LoVo (cell line): ENCODE results near the gene UPK3B.
"Not testable (repeated sequence)": the region's sequence is repeated elsewhere in the genome, so short reads cannot be mapped to it uniquely, and the experiment has no call there.

Experiments
- DNase-seq: peaks from one replicate; pipeline ENCODE4 v3.0.0-alpha.2; 2016; ENCODE audit warnings: low spot score

The UPK3B gene

DNA sequence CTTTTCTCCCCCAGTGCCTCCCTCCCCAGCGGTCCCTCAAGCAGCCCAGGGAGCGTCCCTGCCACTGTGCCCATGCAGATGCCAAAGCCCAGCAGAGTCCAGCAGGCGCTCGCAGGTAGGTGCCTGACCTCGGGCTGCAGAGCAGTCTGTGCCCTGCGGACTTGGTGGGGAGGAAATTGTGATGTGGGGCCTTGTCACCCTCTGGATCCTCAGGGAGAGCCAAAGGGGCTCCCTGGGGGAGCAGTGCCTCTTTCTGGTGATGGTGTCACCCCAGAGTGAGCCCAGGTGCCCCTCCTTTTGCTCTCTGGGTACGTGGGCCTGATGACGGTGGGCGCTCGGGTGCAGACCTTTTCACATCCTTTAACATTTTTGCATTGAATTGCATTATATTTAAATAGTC lies 18.2 kb upstream of the UPK3B start:
- not testable (repeated sequence) for DNase-seq

DNA sequence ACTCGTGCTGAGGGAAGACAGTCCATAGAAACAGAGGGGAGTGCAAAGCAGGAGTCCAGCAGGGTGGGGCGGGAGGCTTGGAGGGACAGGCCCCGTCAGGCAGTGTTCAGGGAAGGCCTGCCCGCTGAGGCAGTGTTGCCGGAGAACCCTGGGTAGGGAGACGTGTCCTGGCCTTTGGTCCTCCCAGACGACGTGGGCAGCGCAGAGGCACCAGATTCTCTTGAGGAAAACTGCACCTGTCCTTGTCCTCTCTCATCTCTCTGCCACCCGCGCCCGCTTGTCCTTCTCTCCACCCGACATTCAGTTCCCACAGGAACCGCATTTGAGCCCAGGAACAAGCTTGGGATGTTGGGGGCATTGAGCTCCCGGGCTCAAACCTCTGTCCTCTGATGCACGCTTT lies 14.6 kb upstream of the UPK3B start:
- DNase-seq = not testable (repeated sequence)

GRCh38 chr7:76497918-76498582 lies 12.3 kb upstream of the UPK3B start:
- DNase-seq = not testable (repeated sequence)

GRCh38 chr7:76498583-76499200 lies 11.7 kb upstream of the UPK3B start:
- not testable (repeated sequence) for DNase-seq

DNA sequence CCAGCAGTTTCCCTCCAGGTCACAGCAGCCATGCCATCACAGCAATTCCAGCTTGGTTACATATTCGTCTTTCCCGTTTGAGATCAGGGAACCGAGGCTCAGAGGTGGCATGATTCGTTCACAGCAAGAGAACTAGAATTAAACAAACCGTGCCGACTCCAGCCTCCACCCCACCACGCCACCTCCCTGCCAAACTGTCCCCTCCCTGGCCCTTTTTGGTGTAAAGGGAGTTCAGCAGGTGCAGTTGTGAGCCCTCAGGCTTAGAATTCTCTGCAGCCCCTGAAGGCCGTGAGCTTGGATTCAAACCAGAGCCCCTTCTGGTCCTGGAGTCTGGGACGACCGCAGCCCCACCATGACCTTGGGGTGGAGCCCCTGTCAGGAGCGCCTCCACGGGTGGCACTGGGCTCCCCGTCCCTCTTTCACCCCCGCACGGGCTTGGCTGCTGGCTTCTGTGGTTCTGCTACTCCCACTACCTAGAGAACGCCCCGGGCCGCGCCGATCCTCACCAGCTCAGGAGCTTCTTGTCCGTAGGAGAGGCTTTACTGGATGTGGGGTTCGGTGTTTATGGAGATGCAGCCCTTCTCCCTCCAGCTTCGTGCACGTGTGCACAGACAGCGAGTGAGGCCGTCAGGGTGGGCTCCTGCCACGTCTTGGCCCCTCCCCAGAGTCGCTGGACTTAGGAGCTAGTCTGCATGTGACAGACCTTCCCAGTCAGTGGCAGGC lies 11.0 kb upstream of the UPK3B start:
- DNase-seq = not testable (repeated sequence)

DNA sequence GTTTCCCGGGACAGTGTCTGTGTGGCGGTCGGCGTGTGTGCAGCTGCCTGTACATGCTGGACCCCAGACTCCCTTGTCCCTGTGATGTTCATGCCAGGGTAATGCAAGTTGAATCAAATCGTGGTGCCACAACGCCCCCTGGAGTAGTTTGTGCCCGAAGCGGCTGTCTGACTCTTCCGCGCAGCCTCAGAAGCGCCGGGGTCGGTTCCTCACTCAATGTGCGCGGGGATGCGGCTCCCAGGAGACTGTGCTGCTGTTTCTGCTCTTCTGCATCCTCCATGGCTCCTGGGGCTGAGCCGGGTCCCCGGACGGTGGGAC lies 10.5 kb upstream of the UPK3B start:
- not testable (repeated sequence) for DNase-seq

GRCh38 chr7:76502224-76502623 lies 8.1 kb upstream of the UPK3B start:
- DNase-seq = not testable (repeated sequence)

GRCh38 chr7:76502836-76503235 lies 7.5 kb upstream of the UPK3B start:
- DNase-seq = not testable (repeated sequence)

GRCh38 chr7:76503244-76503643 lies 7.1 kb upstream of the UPK3B start:
- not testable (repeated sequence) for DNase-seq

DNA sequence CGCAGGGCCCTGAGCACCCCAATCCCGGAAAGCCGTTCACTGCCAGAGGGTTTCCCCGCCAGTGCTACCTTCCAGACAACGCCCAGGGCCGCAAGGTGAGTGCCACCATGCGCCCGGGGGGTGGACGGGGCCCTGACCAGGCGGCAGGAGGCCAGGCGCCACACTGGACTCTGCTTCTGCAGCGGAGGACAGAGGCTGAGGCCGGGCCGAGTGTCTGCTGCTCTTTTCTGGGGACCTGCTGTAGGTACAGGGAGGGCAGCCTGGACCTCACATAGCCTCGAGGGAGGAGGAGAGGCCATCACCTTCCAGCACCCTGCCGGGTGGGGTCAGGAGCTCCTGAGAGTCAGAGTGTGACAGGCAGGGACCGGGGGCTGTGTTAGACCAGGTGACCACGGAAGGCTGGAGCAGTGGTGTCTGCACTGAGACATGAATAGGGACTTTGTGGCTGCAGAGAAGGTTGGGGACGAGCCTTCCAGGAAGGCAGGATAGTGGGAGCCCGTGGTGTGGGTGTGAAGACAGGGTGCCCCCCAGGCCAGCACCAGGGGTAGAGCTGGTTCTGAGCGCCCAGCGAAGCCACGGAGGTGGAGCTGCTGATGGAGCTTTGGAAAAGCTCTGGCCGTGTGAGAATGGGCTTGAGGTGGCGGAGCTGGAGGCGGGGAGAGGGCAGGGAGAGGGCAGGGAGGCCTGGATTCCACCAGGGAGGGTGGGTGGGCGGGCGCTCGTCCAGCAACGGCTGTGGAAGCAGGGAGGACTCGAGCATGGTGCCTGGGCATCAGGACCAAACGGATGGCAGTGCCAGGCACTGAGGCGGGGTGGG lies 5.8 kb upstream of the UPK3B start:
- DNase-seq = not testable (repeated sequence)

- DNase-seq = no peak
Observed at GRCh38 chr7:76505168-76506080, 4.9 kb upstream of the UPK3B start.

GRCh38 chr7:76506081-76506440 lies 4.3 kb upstream of the UPK3B start:
- DNase-seq = no peak

- not testable (repeated sequence) for DNase-seq
Observed at GRCh38 chr7:76506643-76507042, 3.7 kb upstream of the UPK3B start.

DNA sequence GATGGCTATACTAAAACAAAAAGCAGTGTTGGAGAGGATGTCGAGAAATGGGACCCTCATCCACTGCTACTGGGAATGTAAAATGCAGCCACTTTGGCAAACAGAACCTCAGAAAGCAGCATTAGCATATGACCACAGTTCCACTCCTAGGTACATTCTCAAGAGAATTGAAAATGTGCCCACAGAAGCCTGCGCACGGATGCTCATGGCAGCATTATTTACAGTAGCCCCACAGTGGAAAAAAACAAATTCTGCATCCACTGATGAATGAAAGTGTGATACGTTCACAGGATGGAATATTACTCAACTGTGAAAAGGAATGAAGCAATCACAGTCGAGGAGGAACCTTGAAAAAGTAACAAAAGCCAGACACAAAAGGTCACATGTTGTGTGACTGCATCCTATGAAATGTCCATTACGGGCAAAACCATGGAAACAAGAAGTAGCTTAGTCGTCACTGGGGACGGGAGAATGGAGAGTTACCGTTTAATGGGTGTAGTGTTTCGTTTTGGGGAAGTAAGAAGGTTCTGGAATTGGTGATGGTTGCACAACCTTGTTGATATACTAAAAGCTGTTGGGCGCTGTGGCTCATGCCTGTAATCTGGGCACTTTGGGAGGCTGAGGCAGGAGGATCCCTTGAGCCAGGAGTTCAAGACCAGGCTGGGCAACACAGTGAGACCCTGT lies 2.5 kb upstream of the UPK3B start:
- no peak for DNase-seq

GRCh38 chr7:76511200-76511910 lies 1.0 kb downstream of the UPK3B start:
- not testable (repeated sequence) for DNase-seq

DNA sequence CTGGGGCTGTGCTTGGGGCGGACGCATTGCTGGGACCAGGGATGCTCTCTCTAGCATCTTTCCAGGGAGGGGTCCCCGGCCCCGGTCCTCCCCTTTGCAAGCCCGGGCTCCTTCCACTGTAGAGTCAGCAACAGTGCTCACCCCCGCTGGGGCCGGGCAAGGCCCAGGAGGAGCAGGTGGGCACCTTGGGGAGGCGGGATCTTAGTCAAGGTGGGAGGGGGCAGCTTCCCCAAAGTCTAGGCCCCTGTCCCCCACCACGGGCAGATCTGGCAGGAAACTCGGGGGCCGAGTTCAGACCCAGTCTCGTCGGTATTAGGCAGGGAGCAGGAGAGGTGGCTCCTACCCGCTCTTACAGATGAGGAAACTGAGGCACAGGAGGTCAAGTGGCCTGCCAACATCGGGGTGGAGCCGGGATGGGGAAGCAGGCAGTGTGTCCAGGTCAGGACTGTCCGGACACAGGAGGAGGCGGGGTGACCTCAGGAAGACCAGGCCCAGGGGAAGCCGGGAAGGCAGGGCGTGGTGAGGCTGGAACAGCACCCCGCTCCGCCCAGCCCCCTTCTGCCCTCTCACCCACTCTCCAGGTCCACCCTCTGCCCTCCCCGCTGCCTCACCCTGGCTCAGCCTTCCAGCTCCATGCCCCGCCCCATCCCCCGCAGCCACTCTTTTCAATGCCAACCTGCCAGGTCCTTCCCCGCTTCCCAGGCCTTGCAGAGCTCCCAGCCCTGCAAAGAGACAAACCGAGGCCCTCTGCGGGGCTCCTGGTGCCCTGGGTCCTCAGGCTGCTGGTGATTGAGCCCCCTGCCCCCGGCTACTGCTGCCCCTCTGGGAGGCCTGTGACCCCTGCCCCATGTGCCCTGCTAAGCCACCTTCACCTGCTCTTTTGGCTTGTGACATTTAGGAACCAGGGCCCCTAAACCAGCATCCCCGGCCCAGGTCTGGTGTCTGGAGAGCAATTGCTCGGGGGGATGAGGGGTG lies 1.8 kb downstream of the UPK3B start:
- DNase-seq = not testable (repeated sequence)

- no peak for DNase-seq
Observed at GRCh38 chr7:76512941-76513816, 2.8 kb downstream of the UPK3B start.
